SH-SY5Y (cell line): ENCODE data around the gene CCL4.
"Not testable (repeated sequence)": the region's sequence is repeated elsewhere in the genome, so short reads cannot be mapped to it uniquely, and the experiment has no call there.

Experiments used
- GATA2 ChIP-seq: IDR thresholded peaks from 2 replicates; pipeline ENCODE4 v1.6.1; 2011; ENCODE audit warnings: mild to moderate bottlenecking, low read depth, low read length
- GATA3 ChIP-seq: IDR thresholded peaks from 2 replicates; pipeline ENCODE4 v1.6.1; 2011; ENCODE audit warnings: low read depth, mild to moderate bottlenecking, low read length, moderate library complexity

Gene CCL4

DNA sequence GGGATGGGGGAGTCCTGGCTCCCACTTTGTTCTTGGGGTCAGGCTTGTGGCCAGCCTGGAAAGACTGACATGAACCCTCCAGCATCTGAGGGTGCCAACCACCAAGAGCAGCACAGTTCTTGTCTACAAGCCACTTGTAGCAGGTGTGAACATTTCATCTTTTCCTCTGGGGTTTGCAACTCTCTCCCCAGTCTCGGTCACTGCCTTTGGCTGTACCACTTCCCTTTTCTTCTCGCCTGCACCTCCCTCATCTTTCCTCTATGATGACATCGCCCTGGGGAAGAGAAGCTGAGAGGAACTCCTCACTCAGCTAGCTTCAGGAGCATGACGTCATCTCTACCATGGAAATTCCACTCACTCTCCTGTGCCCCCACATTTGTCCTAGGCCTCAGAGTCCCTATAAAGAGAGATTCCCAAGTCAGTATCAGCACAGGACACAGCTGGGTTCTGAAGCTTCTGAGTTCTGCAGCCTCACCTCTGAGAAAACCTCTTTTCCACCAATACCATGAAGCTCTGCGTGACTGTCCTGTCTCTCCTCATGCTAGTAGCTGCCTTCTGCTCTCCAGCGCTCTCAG is at the start of gene CCL4:
Gene CCL4 (plus strand): TSS at position 427 of the 575 bp plus-strand sequence. CDS start 79 bp downstream, at position 506.
- not testable (repeated sequence) for TF ChIP-seq GATA2, GATA3

DNA sequence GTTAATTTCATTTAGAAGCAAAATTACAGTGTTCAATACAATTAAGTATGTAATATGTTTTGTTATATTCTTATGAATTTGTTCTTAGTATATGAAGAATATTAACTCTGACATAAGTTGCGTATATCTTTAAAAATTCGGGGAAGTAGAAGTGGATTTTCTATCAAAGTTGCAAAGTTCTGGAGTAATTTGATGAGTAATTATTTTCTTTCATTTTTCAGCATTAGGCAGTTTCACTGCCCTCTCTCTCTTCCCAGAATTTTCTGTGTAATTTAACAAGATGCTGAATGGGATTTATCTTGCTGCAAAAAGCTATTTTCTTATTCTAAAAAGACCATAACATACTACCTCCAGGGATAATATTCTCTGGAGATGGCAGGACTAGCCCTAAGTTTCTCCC is 48.5 kb upstream of the CCL4 start:
- no peak for TF ChIP-seq GATA3

DNA sequence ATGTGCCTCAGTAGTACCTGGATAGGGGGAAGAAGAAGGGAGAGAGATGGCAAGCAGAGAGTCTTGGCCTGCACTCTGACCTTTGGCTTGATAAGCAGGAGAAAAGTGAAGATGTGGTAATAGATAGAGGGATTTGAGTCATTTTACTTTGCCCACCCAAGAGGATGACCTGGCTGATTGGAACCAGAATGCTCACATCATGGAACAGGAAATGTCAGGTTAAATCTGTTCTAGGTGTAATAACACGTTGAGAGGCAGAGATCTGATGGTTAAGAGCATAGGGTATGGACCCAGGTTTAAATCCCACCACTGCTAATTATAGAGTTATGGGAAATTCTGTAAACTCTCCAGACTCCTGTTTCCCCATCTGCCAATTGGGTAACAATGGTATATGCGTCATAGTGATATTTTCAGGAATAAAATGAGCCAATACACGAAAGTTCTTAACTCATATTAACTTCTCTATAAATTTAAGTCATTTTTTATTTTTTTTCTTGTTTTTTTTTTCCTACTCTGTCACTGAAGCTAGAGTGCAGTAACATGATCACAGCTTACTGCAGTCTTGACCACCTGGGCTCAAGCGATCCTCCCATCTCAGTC is 47.6 kb upstream of the CCL4 start:
- TF ChIP-seq GATA3 (no peak), GATA2 (no peak)

DNA sequence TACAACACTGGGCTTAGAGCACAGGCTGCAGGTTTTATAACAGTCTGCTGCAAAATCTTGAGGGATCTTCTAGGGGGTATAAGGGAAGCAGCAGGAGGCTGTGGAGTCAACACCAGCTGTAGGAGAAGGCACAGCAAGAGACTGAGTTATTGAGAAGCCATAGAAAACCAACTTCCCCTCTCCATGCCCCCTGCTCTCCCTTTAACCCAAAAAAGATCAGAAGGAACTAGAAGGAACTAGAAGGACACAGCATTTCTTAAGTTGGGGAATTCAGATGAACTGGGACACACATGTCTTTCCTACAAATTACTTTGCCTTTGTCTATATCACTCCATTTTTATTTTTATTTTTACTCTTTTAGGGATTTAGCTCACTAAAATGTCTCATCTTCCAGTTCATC is 45.7 kb upstream of the CCL4 start:
- TF ChIP-seq GATA2 = no peak
- TF ChIP-seq GATA3 = no peak

DNA sequence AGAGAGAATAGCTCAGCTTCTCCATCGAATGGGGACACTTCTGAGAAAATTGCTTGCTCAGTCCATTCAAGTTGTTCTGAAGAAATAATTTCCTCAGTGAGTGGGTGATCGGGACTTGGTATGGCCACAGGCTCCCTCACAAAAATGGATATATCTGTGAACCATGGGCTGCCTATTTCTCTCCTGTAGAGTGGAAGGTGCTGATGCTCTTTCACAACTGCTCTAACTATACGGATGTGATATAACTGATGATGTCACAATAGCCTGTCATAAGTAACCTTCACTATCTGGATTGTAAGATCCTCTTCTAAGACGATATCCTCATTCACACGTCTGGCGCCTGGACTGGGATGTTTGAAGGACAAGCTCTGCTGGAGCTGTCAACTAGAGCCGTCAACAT is 44.2 kb upstream of the CCL4 start:
- TF ChIP-seq GATA3 (no peak), GATA2 (no peak)

DNA sequence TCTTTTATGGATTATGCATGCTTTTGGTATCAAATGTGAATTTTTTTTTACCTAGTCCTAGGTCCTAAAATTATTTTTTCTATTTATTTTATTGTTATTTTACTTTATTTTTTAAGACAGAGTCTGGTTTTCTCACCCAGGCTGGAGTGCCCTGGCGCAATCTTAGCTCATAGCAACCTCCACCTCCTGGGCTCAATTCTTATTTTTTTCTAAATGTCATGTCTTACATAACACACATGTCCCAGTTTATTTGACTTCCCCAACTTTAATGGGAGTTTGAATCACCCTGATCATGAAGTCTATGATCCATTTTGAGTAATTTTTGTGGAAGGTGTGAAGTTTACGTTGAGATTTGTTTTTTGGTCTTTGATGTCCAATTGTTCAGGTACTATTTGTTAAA is 42.8 kb upstream of the CCL4 start:
- no peak for TF ChIP-seq GATA3
- TF ChIP-seq GATA2 = no peak

DNA sequence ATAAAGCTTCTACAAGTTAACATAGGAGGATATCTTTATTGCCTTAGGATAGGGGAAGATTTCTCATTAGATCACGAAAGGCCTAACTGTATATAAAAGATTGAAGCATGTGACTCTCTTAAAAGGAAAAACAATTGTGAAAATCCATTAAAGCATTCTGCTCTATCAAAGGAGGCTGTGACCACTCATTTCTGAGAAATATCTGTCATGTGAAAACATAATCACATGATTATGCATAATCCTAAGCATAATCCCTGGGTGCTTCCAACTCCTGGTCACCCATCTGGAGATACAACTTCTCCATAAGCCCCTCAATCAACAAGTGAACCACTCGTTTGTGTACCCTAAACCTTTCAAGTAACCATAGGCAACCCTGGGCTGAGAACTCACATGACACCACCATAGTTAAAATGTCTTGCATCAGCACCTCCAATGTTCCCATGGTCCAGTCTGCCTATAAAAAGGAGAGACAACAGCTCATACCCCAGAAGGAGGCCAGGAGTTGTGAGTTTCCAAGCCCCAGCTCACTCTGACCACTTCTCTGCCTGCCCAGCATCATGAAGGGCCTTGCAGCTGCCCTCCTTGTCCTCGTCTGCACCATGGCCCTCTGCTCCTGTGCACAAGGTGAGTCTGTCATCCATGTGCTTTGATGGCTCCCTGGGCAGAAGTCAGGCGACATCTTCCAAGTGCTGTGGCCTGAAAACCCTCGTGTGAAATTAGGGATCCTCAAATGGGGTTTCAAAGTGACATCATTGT is 39.7 kb upstream of the CCL4 start, which contains the start of gene CCL18:
Gene CCL18 (plus strand): TSS at position 487 of the 756 bp plus-strand sequence. CDS start 71 bp downstream, at position 558.
- TF ChIP-seq GATA3 (no peak), GATA2 (no peak)

DNA sequence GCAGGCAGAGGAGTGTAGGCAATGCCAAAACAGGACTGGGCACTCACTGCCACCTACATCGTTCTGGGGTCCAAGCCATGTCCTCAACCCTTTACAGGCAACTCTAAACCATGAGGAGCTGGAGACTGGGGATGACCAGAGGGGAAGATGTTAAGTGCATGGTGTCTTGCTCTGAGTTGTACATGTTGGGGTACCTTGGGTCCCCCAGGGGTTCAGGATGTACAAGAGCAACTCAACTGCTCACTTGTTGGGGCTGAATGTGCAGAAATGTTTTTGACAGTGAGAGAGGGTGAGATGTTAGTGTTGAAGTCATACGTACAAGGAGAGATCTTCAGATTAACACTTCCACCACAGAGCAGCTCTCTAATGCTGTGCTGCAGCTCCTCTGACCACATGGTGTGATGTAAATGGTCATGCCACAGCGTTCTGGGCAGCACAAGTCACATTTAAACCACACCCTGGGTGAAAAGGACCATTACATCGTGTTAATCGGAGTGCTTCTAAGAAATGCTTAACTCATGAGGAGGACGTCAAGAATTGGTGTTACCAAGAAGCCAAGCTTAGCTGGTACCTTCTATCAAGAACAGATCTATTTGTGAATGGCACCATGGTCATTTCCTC is 37.2 kb upstream of the CCL4 start:
- TF ChIP-seq GATA2 = no peak
- TF ChIP-seq GATA3 = no peak

DNA sequence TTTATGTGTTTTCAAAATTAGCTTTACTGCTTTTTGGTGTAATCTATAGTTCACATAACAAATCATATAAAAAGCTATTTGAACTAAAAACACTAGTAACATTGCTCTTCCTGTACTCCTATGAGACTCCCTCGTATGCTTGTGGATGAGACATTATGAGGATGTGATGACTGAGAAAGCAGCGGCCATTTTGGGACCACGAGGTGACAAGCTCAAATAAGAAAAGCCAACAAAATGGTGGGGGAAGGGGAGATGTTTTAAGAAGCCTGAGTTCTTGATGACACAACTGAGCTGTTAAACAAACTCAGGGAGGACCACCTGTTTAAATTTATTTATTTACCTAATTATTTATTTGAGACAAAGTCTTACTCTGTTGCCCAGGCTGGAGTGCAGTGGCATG is 35.1 kb upstream of the CCL4 start:
- TF ChIP-seq GATA3 = no peak

DNA sequence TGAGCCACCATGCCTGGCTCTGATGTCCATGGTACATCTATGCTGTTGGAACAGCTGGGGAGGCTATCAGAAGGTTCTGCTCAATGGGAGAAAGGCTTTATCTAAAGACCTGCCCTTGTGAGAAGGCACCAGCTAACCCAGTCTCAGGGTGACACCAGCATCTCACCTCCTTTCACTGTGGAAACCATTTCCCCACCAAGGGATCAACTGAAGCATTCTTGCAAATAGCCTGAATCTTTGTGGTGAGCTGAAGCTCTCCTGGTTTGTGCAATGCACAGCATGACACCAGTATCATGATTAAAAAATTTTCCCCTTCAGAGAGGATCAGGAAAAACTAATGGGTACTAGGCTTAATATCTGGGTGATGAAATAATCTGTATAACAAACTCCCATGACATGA is 34.5 kb upstream of the CCL4 start:
- TF ChIP-seq GATA3 = no peak
- TF ChIP-seq GATA2 = no peak

DNA sequence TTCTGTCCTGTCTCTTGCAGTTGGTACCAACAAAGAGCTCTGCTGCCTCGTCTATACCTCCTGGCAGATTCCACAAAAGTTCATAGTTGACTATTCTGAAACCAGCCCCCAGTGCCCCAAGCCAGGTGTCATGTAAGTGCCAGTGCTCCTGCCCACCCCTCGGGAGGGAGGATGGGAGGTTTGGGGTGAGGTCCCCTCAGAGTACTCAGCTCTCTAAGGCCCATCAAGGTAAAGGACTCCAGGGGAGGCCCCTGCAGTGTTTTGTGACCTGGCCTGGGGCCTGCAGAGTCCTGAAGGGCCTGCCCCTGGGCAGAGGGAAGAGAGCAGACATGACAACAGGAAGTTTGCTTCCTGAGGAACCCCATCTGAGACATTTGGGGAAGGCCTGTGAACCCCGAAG is 33.2 kb upstream of the CCL4 start:
- no peak for TF ChIP-seq GATA3
- no peak for TF ChIP-seq GATA2

DNA sequence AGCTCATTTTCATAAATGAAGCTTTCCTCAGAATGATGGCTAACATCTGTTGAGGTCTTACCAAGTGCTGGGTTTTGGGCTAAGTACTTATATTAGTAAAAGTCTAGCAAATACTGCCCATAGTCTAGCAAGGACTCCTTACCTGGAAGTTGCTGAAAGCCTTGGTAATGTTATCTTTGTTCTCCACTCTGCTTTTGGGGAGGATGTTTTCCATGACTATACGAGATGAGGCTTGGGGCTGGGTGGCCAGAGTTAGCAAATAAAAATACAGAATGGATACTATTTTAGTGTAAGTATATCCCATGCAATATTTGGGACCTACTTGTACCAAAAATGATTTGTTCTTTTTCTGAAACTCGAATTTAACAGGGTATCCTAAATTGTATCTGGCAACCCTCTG is 31.9 kb upstream of the CCL4 start:
- TF ChIP-seq GATA3 (no peak), GATA2 (no peak)

DNA sequence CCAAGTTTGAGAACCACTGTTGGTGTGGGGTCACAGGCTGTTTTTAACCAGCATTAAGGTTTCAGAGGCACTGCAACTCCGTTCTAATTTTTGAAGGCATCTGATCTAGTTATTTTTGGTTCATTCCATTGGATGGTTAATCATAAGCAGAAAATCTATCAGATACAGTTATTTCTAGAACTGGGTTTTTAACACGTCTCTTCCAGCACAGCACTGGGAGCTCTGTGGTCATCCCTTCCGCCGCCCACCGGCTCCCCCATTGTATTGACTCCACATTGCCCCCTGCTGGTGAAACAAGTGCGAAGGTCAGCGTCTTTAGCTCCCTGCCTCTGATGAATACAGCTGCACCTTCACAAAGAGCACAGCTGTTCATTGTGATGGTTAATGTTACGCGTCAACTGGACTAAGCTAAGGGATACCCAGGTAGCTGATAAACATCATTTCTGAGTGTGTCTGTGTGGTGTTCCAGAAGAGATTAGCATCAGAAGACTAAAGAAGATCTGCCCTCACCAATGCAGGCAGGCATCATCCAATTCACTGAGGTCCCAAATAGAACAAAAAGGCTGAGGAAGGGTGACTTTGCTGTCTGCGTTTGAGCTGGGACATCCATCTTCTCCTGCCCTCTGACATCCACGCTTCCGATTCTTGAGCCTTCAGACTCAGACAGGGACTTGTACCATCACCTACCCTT is 31.1 kb upstream of the CCL4 start:
- TF ChIP-seq GATA3 = no peak
- TF ChIP-seq GATA2 = no peak

DNA sequence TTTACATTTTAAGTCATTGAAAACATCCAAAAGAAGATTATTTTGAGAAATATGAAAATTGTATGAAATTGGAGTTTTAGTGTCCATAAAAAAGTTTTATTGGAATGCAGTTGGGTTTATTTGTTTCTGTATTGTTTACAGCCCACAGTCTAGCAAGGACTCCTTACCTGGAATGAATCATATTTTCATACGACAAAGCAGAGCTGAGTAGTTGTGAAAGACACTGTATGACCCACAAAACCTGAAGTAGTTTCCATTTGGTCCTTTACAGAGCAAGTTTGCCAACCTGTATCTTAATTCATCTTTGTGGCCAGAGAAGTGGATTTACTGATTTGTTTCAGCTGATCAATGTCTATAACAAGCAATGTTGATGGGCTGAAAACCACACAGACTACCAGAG is 29.3 kb upstream of the CCL4 start:
- no peak for TF ChIP-seq GATA2
- TF ChIP-seq GATA3 = no peak

DNA sequence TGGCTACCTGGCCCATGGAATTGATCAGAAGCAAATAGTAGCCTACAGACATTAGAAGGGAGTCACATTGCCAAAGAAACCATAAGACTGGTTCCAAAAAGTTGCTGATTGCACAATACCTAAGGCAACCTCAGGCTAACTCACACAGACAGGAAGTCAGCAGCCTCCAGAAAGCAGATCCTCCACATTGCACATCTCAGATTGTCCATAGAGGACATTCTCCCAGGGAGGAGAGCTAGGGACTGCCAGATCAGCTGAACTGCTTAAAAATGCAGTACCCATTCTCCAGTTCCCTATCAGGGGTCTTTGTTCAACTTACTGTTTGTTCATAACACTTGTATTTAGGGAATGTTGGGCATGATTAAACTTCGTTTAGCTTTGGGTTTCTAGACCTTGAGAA is 17.9 kb upstream of the CCL4 start:
- TF ChIP-seq GATA3 (no peak), GATA2 (no peak)
